OCI-LY1 (cell line): ENCODE data around the gene ANKH.

Experiments
- H2AFZ ChIP-seq: fragments of 200-600 bp; sonication (generic), shearing (Covaris generic); 2 replicates; pipeline ENCODE4 v1.6.0; 2014; ENCODE audit warnings: antibody characterized with exemption, mild to moderate bottlenecking, low read length
- H3F3A ChIP-seq: fragments of 200-600 bp; sonication (generic), shearing (Covaris generic); 2 replicates; pipeline ENCODE4 v1.6.0; 2014; ENCODE audit warnings: mild to moderate bottlenecking, antibody characterized with exemption, low read length, moderate library complexity; ENCODE audit not compliant: insufficient read depth
- H3K27ac ChIP-seq: fragments of 200-600 bp; sonication (generic); 2 replicates; pipeline ENCODE4 v1.5.1; 2014; ENCODE audit warnings: low read length, mixed run types, mild to moderate bottlenecking, low read depth; ENCODE audit not compliant: poor library complexity, severe bottlenecking
- H3K27me3 ChIP-seq: fragments of 200-600 bp; sonication (generic); 2 replicates; pipeline ENCODE4 v1.6.0; 2014; ENCODE audit warnings: antibody characterized with exemption, mild to moderate bottlenecking, low read length, moderate library complexity; ENCODE audit not compliant: insufficient read depth
- H3K36me3 ChIP-seq: fragments of 200-600 bp; sonication (generic); 2 replicates; pipeline ENCODE4 v1.6.1; 2014; ENCODE audit warnings: mild to moderate bottlenecking, antibody characterized with exemption, low read length, moderate library complexity, mixed read lengths; ENCODE audit not compliant: insufficient read depth
- H3K4me1 ChIP-seq: fragments of 200-600 bp; sonication (generic); 2 replicates; pipeline ENCODE4 v1.5.1; 2014; ENCODE audit warnings: mild to moderate bottlenecking, low read length, moderate library complexity; ENCODE audit not compliant: insufficient read depth, severe bottlenecking
- H3K4me2 ChIP-seq: fragments of 200-600 bp; sonication (generic), shearing (Covaris generic); 2 replicates; pipeline ENCODE4 v1.6.1; 2014; ENCODE audit warnings: low read length
- H3K4me3 ChIP-seq: fragments of 200-600 bp; sonication (generic); 2 replicates; pipeline ENCODE4 v1.5.1; 2014; ENCODE audit warnings: low read length, low read depth, mild to moderate bottlenecking, mixed read lengths; ENCODE audit not compliant: poor library complexity, severe bottlenecking
- H3K79me2 ChIP-seq: fragments of 200-600 bp; shearing (Covaris generic); 2 replicates; pipeline ENCODE4 v1.6.1; 2016; ENCODE audit warnings: mixed run types, low read length, mixed read lengths; ENCODE audit not compliant: insufficient read depth
- H3K9ac ChIP-seq: fragments of 200-600 bp; sonication (generic), shearing (Covaris generic); 2 replicates; pipeline ENCODE4 v1.6.1; 2014; ENCODE audit warnings: mild to moderate bottlenecking, low read length, mixed read lengths
- H3K9me2 ChIP-seq: fragments of 200-600 bp; sonication (generic), shearing (Covaris generic); 2 replicates; pipeline ENCODE4 v1.6.1; 2014; ENCODE audit warnings: low read depth, mild to moderate bottlenecking, low read length, mixed read lengths
- H3K9me3 ChIP-seq: fragments of 200-600 bp; shearing (Covaris generic); 2 replicates; pipeline ENCODE4 v1.6.1; 2014; ENCODE audit warnings: low read length, mixed read lengths
- H4K20me1 ChIP-seq: fragments of 200-600 bp; sonication (generic), shearing (Covaris generic); 2 replicates; pipeline ENCODE4 v1.6.0; 2016; ENCODE audit warnings: mild to moderate bottlenecking, low read length; ENCODE audit not compliant: insufficient read depth
- EZH2 ChIP-seq: fragments of 200-600 bp; sonication (generic), shearing (Covaris generic); IDR thresholded peaks from 2 replicates; pipeline ENCODE4 v1.8.0; 2017; ENCODE audit warnings: borderline replicate concordance, mixed run types, mild to moderate bottlenecking, antibody characterized with exemption, low read length, moderate library complexity, mixed read lengths
- TF ChIP-seq, protein P1 (sequence below): fragments of 200-600 bp; sonication (generic), shearing (Covaris generic); IDR thresholded peaks from 2 replicates; pipeline ENCODE4 v1.5.1; 2017; ENCODE audit warnings: mild to moderate bottlenecking, antibody characterized with exemption, low read length, moderate library complexity, mixed read lengths

ANKH gene

GRCh38 chr5:14783691-14784090 is 87.9 kb downstream of the ANKH start:
- Histone ChIP-seq H3K4me2 (no peak overlapping the region), H3K79me2 (no peaks in the 10 kb centered on the region), H3K4me3 (no peak overlapping the region), H3K27ac (no peak overlapping the region), H3K9me2 (no peaks in the 10 kb centered on the region), H3K36me3 (no peaks in the 10 kb centered on the region), H3K27me3 (no peaks in the 10 kb centered on the region), H3K9me3 (no peaks in the 10 kb centered on the region), H3F3A (no peaks in the 10 kb centered on the region), H3K4me1 (peaks cover 3% of the 10 kb centered on the region), H4K20me1 (no peaks in the 10 kb centered on the region), H2AFZ (no peak overlapping the region), H3K9ac (no peak overlapping the region)
- TF ChIP-seq, protein P1, sequence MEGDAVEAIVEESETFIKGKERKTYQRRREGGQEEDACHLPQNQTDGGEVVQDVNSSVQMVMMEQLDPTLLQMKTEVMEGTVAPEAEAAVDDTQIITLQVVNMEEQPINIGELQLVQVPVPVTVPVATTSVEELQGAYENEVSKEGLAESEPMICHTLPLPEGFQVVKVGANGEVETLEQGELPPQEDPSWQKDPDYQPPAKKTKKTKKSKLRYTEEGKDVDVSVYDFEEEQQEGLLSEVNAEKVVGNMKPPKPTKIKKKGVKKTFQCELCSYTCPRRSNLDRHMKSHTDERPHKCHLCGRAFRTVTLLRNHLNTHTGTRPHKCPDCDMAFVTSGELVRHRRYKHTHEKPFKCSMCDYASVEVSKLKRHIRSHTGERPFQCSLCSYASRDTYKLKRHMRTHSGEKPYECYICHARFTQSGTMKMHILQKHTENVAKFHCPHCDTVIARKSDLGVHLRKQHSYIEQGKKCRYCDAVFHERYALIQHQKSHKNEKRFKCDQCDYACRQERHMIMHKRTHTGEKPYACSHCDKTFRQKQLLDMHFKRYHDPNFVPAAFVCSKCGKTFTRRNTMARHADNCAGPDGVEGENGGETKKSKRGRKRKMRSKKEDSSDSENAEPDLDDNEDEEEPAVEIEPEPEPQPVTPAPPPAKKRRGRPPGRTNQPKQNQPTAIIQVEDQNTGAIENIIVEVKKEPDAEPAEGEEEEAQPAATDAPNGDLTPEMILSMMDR, result no peak

DNA sequence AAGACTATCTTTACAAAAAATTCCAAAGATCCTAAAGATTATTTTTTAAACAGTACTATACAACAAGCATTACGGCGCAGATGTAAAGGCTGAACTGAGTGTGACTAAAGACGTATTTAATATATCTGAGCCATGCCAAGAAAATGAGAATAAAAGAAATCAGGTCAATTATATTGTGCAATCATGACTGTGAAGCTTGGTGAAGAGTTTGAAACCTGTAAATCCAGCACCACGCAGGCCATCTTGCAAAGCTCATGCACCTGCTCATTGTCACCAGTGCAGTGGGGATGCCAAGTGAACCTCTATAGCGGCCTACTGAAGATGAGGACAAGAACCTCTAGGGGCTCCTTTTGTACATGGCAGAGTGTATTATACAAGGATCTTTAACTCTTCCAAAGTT is 89.0 kb downstream of the ANKH start:
- H3K27ac ChIP-seq, result no peak overlapping the region
- H3K4me3 ChIP-seq, result no peak overlapping the region
- no peaks in the 10 kb centered on the region for H3K9me2 ChIP-seq
- H3K27me3 ChIP-seq, result no peaks in the 10 kb centered on the region
- H3K36me3 ChIP-seq, result no peaks in the 10 kb centered on the region
- H3K9me3 ChIP-seq, result no peaks in the 10 kb centered on the region
- TF ChIP-seq, protein P1, result no peak
- no peak for TF ChIP-seq EZH2
- H3K4me1 ChIP-seq, result no peaks in the 10 kb centered on the region
- no peaks in the 10 kb centered on the region for H3K79me2 ChIP-seq
- H2AFZ ChIP-seq, result no peak overlapping the region
- H3K9ac ChIP-seq, result no peak overlapping the region
- H3K4me2 ChIP-seq, result no peak overlapping the region
- no peaks in the 10 kb centered on the region for H4K20me1 ChIP-seq
- H3F3A ChIP-seq, result no peaks in the 10 kb centered on the region

DNA sequence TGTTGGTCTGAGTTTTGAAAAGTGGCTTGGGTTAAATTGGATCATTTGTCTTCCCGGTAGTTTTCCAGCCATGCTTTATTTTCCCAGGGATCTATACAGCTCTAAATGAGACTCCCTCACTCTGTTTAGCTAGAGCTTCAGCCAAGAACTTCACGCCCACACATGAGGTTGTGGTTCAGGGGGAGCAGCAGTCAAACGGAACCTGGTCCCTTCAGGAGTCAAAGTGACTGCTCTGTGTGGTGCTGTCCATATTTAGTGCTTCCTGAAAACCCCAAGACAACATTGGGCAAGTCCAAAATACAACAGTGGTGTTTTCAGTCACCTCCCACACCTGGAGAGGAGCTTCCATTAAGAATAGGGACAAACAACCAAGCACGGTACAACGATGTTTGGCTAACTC is 90.5 kb downstream of the ANKH start:
- H3K27ac ChIP-seq, result no peak overlapping the region
- no peak for TF ChIP-seq EZH2
- TF ChIP-seq, protein P1, result no peak
- H3K27me3 ChIP-seq, result no peaks in the 10 kb centered on the region
- H4K20me1 ChIP-seq, result no peaks in the 10 kb centered on the region
- no peaks in the 10 kb centered on the region for H3K4me1 ChIP-seq
- no peaks in the 10 kb centered on the region for H3K79me2 ChIP-seq
- no peaks in the 10 kb centered on the region for H3F3A ChIP-seq
- H3K9me2 ChIP-seq, result no peaks in the 10 kb centered on the region
- H3K4me2 ChIP-seq, result no peak overlapping the region
- H3K9ac ChIP-seq, result no peak overlapping the region
- H3K4me3 ChIP-seq, result no peak overlapping the region
- no peaks in the 10 kb centered on the region for H3K9me3 ChIP-seq
- H3K36me3 ChIP-seq, result no peaks in the 10 kb centered on the region
- no peak overlapping the region for H2AFZ ChIP-seq
